K562 treated with DMSO at 1 percent for 4 hours (cell line): ENCODE results near the gene CCNI. TPM values are rescaled to one million over a fixed set of nuclear protein-coding genes. Genes with fewer than 3 reads are reported as not detected.

Experiments
- total RNA-seq: library from RNA; unstranded; fragments of 300-600 nt; gene quantifications from 2 replicates; pipeline ENCODE4 v1.2.3, GENCODE V29; 2022; ENCODE audit not compliant: insufficient read depth

Gene CCNI, protein sequence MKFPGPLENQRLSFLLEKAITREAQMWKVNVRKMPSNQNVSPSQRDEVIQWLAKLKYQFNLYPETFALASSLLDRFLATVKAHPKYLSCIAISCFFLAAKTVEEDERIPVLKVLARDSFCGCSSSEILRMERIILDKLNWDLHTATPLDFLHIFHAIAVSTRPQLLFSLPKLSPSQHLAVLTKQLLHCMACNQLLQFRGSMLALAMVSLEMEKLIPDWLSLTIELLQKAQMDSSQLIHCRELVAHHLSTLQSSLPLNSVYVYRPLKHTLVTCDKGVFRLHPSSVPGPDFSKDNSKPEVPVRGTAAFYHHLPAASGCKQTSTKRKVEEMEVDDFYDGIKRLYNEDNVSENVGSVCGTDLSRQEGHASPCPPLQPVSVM
- 141 and 144 TPM in 2 replicates for total RNA-seq

DNA sequence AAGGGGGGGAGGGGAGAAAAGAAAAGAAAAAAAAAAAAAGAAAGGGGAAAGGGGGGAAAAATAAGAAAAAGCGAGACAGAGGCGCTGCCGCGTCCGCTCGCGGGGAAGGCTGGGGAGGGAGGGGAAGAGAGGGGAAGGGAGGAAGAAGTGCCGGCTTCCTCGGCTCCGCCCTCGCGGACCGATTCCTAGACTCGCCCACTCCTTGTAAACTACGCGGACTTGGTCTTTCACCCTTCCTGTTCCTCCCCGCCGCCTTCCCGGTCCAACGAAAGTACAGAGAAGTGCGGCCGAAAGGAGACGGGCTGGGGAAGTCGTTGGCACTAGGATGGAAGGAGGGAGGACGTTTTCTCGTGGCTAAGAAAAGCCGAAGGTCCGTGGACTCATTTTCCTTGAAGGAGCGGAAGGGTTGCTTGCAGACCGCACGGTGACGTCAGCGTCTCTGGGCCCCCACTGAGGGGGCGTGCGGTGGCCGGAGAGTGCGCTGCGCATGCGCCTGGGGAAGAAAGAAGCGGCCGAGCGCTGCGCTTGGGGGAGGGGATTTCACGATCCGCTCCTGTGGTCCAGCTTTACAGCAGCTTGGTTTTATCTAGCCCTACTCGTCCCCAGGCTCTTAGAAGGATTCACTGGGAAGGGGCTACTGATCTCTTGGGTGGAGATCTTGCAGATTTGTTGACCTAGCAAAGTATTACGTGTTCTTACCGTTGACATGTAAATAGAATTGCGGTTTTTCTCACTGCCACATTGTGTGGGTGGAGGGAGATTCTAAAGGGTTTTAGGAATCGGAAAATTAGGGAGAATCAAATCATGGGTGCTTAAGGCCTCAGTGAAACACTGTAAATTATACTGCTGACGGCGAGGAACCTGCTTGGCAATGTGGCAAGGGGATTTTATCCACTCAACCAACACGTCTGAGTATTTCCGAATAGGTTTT, at the start of gene CCNI:
CCNI (minus strand) TSS at position 121 of the 931 bp plus-strand sequence. CDS start 9,627 bp downstream, outside the sequence.

Other genes with a start within 250 kb of the CCNI start
- gene SOWAHB, start 177.8 kb downstream of the CCNI start, total RNA-seq, result not detected in 2 replicates
- gene SEPTIN11, start 126.2 kb downstream of the CCNI start, total RNA-seq, result 30.2 and 35.3 TPM in 2 replicates
- 4.1 and 7.6 TPM in 2 replicates for gene CCNG2, start 81.2 kb upstream of the CCNI start, total RNA-seq